ENCODE measurements around the gene LSR. TPM values are rescaled to one million over a fixed set of nuclear protein-coding genes. Genes with fewer than 3 reads are reported as not detected.

The LSR gene
- total and polyA plus RNA-seq, 2 of the 4 experiments (the other 2 are of a cell fraction): 0.18 to 0.44 TPM

DNA sequence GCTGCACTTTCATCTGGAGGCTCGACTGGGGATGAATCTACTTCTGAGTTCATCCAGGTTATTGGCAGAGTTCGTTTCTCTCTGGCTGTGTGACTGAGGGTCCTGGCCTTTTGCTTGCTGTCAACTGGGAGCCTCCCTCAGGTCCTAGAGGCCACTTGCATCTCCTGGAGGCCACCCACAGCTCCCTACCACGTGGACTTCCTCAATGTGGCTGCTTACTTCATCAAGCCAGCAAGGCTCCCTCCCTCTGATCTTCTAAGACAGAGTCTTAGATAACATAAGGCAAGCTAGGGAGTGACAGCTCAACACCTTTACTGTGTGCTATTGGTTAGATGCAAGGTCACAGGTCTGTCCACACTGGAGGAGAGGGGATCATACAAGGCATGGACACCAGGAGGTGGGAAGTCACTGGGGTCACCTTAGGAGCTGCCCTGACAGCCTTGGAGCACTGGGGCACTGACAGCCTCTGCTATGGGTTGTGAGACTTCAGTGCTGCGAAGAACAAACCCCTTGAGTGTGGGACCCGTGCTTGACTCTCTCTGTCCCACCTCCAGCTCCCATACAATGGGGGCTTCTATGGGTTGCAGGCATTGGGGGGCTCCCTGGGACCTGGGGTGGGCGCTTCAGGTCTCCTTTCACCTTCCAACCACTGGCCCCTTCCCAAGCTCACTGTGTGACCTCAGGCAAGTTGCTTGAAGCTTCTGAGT is 25.6 kb upstream of the LSR start:
- Histone ChIP-seq H3K4me2 (ENCODE audit: low read depth, low read length) (no peak overlapping the region), H2BK5ac (ENCODE audit: low read depth, low read length, poor library complexity, severe bottlenecking) (no peak overlapping the region), H3K4ac (ENCODE audit: low read depth, low read length) (no peak overlapping the region), H3K4me1 (ENCODE audit: control insufficient read depth, insufficient read depth, low read length) (no peaks in the 10 kb centered on the region), H3K14ac (replicated peaks; ENCODE audit: low read depth, low read length) (no peak overlapping the region), H3K9me1 (ENCODE audit: insufficient read depth, low read length) (no peaks in the 10 kb centered on the region), H2AK5ac (ENCODE audit: low read depth, low read length) (no peak overlapping the region), H3K79me1 (ENCODE audit: low read depth in 1 of 2, low read length in 2 of 2) (no peaks in the 10 kb centered on the region), H2BK20ac (ENCODE audit: low read depth, low read length) (no peak overlapping the region), H2AFZ (replicated peaks; ENCODE audit: low read length, poor library complexity) (no peak overlapping the region), H3K27ac (ENCODE audit: insufficient read depth, low read length) (no peak overlapping the region), H2BK15ac (ENCODE audit: low read depth, low read length) (no peak overlapping the region), H4K91ac (ENCODE audit: insufficient read depth, low read depth, low read length) (no peak overlapping the region), H2BK120ac (ENCODE audit: low read depth, low read length) (no peak overlapping the region), H2AK9ac (replicated peaks; ENCODE audit: low read depth, low read length, poor library complexity) (no peak overlapping the region), H3K36me3 (ENCODE audit: control insufficient read depth, insufficient read depth, low read length) (no peaks in the 10 kb centered on the region), H3K23ac (ENCODE audit: low read depth, low read length) (no peak overlapping the region), H4K8ac (ENCODE audit: low read depth in 2 of 2, low read length in 2 of 2) (no peak overlapping the region), H3K9ac (ENCODE audit: low read depth, low read length) (no peak overlapping the region), H3K9me3 (ENCODE audit: control insufficient read depth, insufficient read depth, low read length) (peaks cover 3% of the 10 kb centered on the region; the same call in 1 of the 2 replicates), H3K4me3 (ENCODE audit: insufficient read depth, low read depth, low read length) (no peak overlapping the region), H4K20me1 (ENCODE audit: insufficient read depth, low read length) (no peaks in the 10 kb centered on the region), H3K56ac (ENCODE audit: extremely low read depth, insufficient read depth, low read length) (no peak overlapping the region), H4K5ac (ENCODE audit: low read depth, low read length) (no peak overlapping the region), H3K27me3 (ENCODE audit: control insufficient read depth, insufficient read depth, low read length) (peaks cover 13% of the 10 kb centered on the region), H3K18ac (ENCODE audit: low read depth, low read length) (no peak overlapping the region)
- ChIA-PET POLR2A (ENCODE audit: unreplicated experiment) (no interaction called here), CTCF (no interaction called here)
- dilution Hi-C loops (cut with HindIII; ENCODE audit: low sequenced_read_pairs, unreplicated experiment): no loop called here
- DNase-seq (no peak), ATAC-seq (ENCODE audit: low read depth) (no peak)
- in situ Hi-C loops (cut with MboI; ENCODE audit: low sequenced_read_pairs): no loop called here
- no TSS peak for BruUV-seq (replicated peaks)
- intact Hi-C loops (cut with micrococcal nuclease): no loop called here
- TF ChIP-seq NFE2L2 (IDR thresholded peaks at IDR 0.05; ENCODE audit: low read depth, low read length) (no peak), CHD1 (IDR thresholded peaks at IDR 0.05; ENCODE audit: low read depth, low read length) (no peak), RAD21 (IDR thresholded peaks at IDR 0.05; ENCODE audit: low read length) (no peak), RCOR1 (IDR thresholded peaks at IDR 0.05; ENCODE audit: insufficient replicate concordance, low read length) (no peak), POLR2A (IDR thresholded peaks at IDR 0.05; ENCODE audit: low read depth, low read length) (no peak), FOS (IDR thresholded peaks at IDR 0.05; ENCODE audit: low read depth, low read length) (no peak), MXI1 (IDR thresholded peaks at IDR 0.05; ENCODE audit: borderline replicate concordance, low read depth, low read length) (no peak), MAZ (IDR thresholded peaks at IDR 0.05; ENCODE audit: borderline replicate concordance, low read depth, low read length) (no peak)
- TF ChIP-seq, protein P1, sequence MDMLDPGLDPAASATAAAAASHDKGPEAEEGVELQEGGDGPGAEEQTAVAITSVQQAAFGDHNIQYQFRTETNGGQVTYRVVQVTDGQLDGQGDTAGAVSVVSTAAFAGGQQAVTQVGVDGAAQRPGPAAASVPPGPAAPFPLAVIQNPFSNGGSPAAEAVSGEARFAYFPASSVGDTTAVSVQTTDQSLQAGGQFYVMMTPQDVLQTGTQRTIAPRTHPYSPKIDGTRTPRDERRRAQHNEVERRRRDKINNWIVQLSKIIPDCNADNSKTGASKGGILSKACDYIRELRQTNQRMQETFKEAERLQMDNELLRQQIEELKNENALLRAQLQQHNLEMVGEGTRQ (IDR thresholded peaks at IDR 0.05; ENCODE audit: low read depth, low read length): no peak
- 29% methylated on average over 1 of the region's 6 CpGs; no CpG with 5 or more reads in 1 of the 2 experiments for WGBS, 2 experiments (ENCODE audit: extremely low coverage in 2 of 2, insufficient read length in 1 of 2)

Measured in IMR-90 (cell line).